GM23248 (cell line): Measurements from ENCODE around the gene HSPA1L.

Experiments
- EZH2 ChIP-seq: fragments of 200-600 bp; sonication (generic); IDR thresholded peaks from 2 replicates; pipeline ENCODE4 v1.6.1; 2018; ENCODE audit warnings: antibody characterized with exemption, mild to moderate bottlenecking; ENCODE audit not compliant: insufficient read depth, poor library complexity, severe bottlenecking
- EZH2phosphoT487 ChIP-seq: fragments of 200-600 bp; sonication (generic); IDR thresholded peaks from 2 replicates; pipeline ENCODE4 v1.6.1; 2018; ENCODE audit warnings: antibody characterized with exemption, moderate library complexity, mild to moderate bottlenecking, low read depth; ENCODE audit not compliant: insufficient read depth

GRCh38 chr6:31792761-31793171, 22.3 kb downstream of the HSPA1L start:
- TF ChIP-seq EZH2 (no peak), EZH2phosphoT487 (no peak)
